Superior temporal gyrus (tissue), 1 donor: Measurements from ENCODE around the gene CHI3L1.

Experiments used
- DNase-seq: peaks from one replicate; pipeline ENCODE4 v3.0.0-alpha.2; 2016; ENCODE audit errors: extremely low spot score

Gene CHI3L1

DNA sequence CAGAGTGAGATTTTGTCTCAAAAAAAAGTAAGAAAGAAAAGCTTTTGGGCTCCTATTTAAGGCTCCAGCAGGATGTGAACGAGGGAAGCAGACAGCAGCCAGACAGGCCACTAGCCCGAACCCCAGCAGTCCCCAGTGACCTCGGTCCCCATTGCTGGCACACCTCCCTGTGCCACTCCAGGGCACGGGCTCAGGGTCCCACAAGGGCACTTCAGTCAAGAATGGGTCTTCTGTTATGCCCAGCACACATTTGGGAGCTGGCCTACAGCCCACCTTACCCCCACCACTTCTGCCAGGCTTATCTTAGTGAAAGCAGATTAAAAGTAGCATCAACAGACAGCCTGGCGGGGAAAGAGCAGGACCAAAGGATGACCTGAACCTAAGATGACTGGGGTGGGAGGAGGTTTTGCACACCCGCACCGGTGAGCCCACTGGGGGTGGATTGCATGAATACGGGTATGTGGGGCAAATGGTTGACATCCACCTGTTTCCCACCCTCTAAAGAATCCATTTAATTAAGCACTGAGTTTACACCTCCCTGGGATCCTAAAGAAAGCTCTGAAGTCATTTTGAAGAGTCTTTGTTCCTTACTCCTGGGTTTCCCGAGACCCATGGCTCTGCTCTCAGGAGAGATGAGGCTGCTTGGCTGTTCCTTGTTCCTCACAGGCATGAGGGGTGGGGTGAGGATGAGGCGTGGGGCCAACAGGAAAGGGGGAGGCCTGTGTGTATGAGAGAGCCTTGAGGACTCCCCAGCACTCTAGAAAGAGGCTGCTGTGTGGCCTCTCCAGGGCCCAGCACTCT is 4.7 kb downstream of the CHI3L1 start:
- no peak for DNase-seq

DNA sequence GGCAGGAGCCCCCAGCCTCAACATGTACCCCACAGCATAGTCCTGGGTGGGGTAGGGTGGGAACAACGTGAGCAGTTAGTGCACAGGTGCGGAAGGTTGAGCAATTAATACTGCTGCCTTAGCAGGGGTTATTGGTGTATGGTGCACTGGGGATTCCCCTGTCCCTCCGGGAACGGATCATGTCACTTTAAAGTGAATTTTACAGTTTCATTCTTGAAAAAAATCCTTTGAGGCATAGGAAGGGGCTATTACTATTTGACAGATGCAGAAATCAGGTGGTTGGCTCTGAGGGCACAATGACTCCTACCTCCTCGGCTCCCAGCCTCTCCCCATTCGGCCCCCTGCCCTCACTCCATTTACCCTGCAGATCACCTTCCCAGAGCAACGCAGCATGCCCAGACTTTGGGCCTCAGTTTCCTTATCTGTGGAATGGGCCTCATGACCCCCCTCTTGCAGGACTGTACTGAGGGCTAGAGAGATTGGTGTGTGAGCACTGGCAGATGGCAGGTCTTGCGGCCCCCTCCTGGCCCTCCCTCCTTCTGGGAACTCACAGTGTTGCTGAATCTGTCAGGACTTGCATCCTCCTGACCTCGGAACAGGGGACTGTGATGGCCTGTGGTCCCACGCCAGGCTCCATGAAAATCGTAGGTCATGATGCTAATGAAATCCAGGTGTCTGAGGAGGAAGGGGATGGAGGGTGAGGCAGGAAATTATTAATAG is 5.7 kb downstream of the CHI3L1 start:
- no peak for DNase-seq

DNA sequence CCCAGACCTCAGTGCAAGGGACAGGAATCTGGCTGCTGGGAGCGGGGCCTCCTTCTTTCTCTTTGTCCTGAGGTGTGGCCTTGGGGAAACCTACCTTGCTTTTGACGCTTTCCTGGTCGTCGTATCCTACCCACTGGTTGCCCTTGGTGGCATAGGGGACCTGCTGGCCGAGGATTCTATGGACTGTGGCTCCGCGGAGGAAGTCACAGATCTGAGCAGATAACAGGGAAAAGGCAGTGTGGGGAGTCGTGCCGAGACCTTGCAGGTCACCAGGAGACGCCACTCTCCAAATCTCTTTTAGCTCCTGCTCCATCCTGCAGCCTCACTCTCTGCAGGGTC is 6.9 kb downstream of the CHI3L1 start:
- DNase-seq = no peak

DNA sequence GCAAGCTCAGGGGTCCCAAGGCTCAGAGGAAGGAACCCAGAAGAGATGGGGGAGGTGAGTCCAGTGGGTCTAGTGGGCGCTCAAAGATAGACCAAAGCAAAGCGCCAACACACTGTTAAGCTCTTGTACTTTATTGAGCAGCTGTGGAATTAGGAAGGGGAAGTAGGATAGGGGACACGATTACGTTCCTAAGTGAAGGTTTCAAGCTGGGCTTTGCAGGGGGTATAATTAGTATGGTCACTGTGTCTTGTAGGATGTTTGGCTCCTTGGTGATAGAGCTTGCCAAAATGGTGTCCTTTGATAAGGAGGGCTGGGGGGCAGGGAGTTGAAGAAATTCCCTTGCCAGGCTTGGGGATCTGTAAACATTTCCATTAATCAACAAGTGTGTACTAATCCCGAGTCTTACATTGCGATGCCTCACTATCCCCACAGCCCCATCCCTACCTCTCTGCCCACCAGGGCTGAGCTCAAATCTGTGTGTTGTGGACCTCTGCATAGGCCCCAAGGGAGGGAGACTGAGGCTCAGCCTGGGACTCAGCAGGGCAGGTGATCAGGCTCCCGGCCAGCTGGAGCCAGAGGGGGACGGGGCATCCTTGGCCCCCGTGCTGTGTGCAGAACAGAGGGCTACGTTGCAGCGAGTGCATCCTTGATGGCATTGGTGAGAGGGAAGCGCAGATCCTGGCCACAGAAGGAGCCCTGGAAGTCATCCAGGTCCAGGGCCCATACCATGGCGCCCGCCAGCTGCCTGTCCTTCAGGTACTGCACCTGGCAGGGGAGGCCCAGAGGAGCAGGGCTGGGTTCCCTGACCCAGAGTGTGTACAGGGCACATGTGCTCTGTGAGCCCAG is 7.5 kb downstream of the CHI3L1 start:
- no peak for DNase-seq

DNA sequence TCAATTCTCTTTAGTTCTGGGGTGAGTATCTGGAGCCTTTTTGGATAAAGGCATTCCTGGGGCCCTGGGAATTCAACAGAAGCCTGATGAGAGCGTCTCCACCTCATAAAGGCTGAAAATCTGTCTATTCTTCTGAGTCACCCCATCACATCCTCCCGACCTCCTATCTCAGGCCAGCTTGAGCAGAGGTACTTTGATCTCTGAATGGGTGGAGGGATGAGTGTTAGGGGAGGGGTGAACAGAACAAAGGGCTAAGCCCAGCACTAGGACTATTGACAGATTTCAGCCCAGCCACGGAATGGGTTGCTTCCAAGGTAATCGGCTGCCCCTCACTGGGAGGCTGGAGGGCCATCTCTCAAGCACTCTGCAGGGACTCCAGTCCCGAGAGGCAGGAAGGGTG is 8.4 kb downstream of the CHI3L1 start:
- DNase-seq = no peak

DNA sequence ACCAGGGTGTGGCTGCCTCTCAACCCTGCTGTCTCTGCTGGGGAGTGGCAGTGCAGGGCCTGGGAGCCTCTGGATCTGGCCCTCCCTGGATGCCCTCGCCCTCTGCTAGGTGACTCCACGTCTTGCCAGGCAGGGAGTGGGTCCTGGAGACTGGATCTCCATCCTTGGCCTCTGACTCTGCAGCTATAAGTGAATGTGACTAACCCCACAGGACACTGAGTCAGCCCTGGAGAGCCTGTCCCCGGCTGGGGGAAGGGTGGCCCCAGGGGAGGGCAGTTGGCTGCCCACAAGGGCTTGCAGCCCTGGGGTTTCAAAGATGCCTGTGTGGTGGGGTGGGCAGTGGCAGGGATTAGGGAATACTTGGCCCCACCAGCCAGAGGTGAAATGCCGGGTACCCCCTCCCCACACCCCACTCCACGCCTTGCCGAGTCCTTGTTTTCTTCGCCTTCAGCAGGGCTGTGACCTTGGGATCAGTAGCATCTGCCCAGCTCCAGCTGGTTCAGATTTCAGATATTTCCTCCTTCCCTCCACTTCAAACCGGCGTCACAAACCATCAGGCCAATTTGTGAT is 8.9 kb downstream of the CHI3L1 start:
- no peak for DNase-seq

DNA sequence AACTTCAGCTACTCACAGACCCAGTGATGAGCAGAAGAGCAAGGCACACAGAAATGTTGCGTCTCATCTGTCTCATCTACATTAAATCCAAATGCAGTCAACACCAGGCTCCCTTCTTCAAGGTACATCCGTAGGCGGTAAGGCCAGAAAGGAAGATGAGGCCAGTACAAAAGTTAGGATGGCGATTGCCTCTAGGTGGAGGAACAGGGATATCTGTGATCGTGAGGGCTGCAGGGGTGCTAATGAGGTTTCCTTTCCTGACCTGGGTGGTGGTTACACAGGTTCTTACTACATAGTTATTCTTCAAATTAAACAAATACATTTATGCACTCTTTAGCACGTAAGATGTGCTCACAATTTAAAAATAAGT is 9.5 kb downstream of the CHI3L1 start:
- DNase-seq = no peak

DNA sequence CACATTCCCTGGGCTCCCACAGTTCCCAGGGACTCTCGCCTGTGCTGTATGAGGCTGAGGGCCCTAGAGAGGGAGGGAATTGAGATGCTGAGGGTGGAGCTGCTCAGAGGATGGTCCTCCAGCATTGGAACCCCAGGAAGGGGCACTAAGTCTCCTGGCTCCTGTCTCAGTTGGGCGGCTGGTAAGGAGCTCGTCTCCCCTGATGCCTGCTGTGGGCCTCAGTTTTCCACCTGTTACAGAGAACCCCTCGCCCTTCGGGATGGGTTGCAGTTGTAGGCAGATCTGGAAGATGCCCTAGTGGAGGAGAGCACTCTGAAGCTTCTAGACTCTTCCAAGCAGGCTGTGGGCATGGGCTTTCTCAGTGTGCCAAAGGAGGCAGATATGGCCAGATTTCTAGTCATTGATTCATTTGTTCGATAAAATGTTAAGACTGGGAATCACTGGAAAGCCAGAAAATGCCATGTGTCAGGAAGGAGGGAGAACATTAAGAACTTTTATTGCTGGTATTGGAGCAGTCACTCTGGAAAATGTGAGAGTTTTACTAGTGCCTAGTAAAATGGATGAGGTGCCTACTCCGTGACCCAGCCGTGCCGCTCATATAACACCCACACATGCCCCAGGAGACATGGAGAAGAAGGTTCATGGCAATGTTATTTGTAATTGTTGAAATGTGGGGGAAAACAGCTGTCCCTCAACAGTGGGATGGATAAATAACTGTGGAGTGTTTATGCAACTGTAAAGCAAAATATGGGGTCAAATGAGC is 10.1 kb downstream of the CHI3L1 start:
- DNase-seq = no peak

DNA sequence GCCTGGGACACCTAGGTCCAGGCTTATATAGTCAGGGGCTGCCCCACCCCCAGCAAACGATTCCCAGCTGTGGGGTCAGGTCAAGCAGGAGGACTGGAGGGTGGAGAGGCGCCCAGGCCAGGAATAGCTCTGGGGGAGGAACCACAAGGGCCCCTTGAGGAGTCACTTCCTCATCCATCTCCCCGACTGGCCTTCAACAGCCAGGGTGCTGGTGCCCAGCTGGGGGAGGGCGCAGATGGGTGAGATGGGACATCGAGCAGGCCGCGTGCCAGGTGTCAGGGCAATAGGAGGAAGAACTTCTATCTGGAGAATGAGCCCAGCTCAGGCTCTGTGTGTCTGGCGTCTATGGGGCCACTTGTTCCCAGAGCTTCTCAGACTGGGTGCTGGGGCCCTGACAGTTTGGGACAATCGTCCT is 10.7 kb downstream of the CHI3L1 start:
- DNase-seq = no peak

DNA sequence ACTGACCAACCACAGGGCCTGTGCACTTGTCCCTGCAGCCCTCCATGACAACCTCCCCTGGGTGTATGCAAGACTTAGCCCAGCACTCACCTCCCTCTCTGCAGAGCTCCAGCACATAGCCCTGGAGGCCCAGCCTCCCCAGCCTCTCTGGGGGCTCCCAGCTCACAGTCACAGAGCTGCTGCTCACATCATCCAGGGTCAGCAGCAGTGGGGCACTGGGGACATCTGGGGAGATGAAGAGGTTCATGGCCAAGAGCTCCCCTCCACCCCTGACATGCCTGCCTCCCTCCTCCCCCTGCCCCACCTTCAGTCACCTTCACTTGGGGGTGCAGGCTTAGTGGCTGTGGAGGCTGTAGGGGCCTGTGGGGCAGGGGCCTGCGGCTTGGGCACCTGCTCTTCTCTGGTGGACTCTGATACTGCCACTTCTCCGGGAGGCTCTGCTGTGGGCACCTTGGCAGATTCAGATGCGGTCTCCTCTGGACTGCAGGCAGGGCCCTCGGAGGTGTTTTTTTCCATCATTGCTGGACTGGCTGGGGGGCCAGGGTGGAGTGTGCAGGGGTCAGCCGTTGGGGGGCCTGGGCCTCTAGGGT is 11.2 kb downstream of the CHI3L1 start, which contains the start of gene MYBPH:
Gene MYBPH, minus strand, starts transcription at position 590 of the 590 bp plus-strand sequence. Its CDS starts 71 bp downstream, at position 519.
- DNase-seq = no peak

DNA sequence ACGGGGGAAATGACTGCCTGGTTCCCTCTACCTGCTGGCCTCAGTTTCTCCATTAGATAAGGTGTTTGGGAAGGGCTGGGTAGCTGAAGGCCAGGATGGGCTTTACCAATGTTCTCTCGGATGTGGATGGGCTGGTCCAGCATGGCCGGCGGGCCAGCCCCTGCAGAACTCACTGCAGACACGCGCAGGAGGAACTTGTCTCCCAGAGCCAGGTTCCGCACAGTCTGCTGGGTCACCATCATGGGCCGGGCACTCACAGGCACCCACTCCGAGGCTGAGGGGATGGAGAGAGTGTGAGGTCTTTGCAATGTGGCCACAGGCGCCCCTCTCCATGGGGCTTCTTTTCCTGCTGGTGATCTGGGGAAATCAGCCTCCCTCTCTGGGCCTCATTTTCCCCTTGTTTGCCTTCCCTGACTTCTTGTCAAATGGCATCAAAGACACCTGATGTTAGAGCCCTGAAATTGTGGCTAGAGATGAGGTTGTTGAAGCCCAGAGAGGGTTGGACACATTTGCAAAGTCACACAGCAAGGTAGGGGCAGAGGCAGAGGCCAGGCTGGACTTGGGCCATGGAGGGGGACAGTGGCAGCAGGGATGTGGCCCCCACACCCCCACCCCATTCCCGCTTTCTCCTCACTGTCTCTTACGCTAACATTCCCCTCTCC is 12.0 kb downstream of the CHI3L1 start:
- DNase-seq = no peak

DNA sequence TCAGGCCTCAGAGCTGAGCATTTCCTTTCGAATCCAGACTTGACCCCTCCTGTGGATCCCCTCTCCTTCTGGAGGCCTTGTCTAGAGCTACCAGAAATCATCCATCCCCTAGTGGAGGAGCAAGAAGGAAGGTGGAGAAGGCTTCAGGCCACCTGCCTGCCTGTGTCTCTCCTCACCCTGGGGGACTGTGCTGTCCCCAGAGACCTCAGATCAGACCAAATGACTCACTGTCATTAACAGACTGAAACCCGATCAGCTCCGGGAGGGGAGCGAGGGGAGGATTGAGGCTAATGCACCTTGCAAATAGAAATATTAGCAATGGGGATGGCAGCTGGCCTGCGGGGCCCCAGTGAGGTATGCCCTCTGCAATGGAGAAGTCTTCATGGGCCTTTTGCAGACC is 12.9 kb downstream of the CHI3L1 start:
- no peak for DNase-seq

DNA sequence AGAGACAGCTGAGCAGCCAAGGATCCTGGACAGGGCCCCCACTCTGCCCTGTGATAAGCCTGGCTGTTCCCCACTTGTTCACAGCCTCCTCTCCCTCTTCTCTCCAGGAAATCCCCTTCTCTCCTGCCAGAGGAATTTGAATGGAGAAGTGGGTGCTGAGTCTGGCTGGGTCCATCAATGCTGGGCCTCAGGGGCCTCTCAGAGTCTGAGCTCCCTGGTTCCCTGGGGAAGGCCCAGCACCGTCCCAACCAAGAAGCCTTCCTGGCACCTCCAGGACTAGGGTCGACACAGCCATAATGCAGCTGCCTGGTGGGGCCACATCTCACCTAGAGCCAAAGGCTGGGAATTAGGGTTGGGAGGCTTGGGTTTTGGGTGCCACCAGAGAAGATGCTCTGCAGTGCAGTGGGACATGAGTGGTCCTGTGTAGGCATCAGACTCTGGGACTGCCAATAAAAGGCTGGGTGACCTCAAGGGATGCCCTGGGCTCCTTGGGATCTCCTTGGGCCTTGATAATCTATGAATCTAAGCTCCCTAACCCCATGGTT is 13.4 kb downstream of the CHI3L1 start:
- no peak for DNase-seq

DNA sequence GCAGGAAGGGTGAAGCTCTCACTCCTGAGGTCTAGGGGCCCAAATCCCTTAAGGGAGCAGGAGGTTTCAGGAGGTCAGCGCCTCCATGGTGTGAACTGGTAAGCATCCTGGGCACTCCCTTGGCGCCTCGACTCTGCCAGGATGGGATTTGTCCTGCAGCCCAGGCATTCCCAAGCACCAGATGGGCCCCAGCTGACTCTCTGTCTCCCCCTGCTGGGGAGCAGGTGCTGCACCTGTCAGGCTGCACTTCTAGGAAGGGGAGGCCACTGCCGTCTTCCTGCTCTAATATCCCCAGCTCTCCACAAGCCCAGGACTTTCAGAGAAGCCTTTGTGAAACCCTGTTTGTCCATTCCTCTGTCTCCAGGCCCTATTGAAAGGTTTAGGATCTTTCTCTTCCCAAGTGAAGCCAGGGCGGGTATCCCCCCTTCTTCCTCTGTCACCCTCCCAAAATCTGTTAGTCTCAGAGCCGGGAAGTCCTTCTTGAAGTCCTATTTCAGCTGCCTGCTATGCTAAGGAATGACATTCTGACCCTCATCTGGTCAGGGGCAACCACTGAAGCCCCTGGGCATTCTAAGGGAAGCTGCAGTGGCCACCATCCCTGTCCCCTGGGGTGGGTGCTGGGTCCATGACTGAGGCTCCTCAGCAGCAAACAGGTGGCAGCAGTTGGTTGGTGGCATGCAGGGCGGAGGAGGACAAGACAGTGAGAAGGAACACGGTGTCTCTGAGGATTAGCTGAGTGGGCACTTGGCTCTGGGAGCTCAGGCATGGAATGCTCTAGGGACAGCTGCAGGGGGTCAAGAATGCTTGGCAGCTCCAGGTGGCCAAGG is 14.1 kb downstream of the CHI3L1 start:
- peak; percentile 74 for DNase-seq

DNA sequence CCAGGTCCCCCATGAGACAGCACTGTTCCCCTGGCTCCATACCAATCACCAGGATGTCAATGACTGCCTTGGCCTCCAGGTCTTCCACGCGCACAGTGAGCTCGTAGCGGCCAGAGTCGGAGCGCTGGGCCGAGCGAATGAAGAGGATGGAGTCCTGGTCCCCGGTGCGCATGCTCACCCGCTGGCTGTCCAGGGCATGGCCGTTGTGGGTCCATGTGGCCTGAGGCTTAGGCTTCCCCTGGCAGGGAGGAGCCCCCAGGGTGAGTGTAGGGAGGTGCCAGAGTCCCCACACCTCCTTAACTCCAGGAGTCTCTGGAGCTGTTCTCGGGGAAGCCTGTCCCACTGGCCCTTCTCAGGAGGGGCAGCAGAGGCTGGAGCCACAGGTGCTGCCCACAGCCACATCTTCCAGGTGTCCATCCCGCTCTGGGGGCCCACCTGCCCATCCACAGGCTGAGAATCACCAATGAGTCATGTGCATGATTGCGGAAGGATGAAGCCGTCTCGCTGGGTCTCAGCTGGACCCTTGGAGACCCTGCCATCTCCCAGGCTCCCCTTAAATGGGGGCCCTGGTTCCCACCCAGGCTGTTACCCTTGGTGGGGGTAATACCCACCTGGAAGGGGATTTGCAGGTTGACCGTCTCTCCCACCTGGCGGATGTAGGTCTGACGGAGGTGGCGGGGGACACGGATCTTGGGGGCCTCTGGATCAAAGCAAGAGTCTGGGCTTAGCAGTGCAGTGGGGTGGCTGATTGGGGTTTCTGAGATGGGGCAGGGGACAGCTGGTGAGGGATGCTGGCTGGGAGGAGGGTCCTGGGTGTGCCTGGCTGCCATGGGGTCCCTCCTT is 14.9 kb downstream of the CHI3L1 start:
- no peak for DNase-seq

DNA sequence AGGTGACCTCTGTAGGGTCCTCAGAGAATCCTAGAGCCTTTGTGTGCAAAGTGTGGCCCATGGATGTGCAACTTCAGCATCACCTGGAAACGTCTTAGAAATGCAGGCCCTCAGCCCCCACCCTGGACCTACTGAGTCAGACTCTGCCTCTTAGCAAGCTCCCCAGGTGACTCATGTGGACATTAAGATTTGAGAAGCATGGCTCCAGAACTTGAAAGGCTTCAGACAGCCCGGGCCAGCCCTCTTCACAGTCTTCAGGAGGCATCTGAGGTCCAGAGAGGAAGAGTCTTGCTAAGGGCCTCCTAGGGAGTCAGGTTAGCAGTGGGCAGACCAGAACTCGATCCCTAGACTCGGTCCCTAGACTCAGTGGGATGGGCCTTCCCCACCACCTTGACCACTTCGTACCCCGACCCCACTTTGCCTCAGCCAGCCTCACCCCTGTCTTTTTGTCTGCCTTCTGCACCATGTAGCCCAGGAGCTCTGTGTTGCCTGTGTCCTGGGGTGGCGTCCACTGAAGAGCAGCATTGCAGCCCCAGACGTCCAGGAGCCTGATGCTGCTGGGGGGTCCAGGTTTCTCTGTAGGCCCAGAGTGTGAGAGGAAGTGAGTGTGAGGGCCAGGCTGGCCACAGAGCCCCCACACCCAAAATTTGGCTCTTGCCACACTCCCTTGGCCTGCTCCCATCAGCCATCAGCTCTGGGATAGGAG is 15.7 kb downstream of the CHI3L1 start:
- DNase-seq = no peak

DNA sequence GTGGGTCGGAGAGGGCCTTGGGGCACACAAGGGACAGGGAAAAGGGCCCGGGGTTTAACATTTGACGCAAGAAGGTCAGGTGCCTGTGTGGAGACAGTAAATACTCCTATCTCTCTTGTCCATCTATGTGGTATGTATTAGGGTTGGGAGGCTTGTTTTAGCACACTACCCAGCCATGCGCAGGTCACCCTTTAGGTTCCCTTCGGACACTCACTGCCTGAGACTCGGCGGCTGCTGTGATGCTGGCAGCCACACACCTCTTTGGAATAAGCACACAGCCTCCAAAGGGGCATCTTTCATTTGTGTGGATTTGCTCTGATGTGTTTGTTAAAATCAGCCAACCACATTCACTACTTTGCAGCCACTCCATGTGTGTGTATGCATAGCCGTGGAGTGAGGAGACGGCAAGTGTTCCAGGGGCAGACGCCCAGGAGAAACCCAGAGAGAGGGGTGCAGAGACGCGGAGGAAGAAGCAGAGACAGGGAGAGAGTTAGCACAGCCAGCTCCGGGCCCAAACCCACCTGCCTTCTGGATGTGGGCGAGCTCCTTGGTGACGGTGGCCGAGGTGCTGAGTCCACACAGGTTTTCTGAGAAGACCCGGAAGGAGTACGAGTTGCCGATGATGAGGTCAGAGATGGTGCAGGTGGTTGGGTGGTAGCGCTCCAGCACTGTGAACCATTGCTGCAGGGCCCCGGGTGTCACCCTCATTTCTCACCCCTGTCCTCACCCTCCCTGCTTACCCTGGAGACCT is 16.6 kb downstream of the CHI3L1 start:
- no peak for DNase-seq
